Keratinocyte (primary cell): ENCODE results near the gene C1QC.

Source experiments
- CTCF ChIP-seq, 3 experiments: IDR thresholded peaks in 1 of 3; conservative IDR thresholded peaks in 1 of 3; optimal IDR thresholded peaks in 1 of 3; 2 replicates in 2 of 3; 3 replicates in 1 of 3; pipeline versions ENCODE3 to v1.5.1; 2011; ENCODE audit warnings: low read length in 3 of 3, mild to moderate bottlenecking in 3 of 3, moderate library complexity in 2 of 3, control low read depth in 1 of 3, inconsistent platforms in 1 of 3; ENCODE audit not compliant: insufficient read depth in 2 of 3; ENCODE audit errors: extremely low read depth in 1 of 3
- EZH2 ChIP-seq: IDR thresholded peaks from one replicate; pipeline ENCODE4 v1.6.1; 2012; ENCODE audit warnings: inconsistent platforms, mild to moderate bottlenecking, low read length, moderate library complexity

GRCh38 chr1:22685591-22686059 is 42.2 kb downstream of the C1QC start:
- TF ChIP-seq EZH2 (no peak), CTCF (optimal IDR thresholded peaks at IDR 0.05 in 1 of 3, IDR thresholded peaks at IDR 0.05 in 1 of 3, conservative IDR thresholded peaks at IDR 0.05 in 1 of 3; ENCODE audit: extremely low read depth in 1 of 3, insufficient read depth in 2 of 3, low read length in 3 of 3) (no peak)
